BJ (cell line): ENCODE measurements around the gene EHD1. TPM values are rescaled to one million over a fixed set of nuclear protein-coding genes. Genes with fewer than 3 reads are reported as not detected.

Experiments
- CTCF ChIA-PET: fragments of 350-600 bp; formaldehyde crosslinking; extraction: SDS; loops from one replicate; lab custom pipeline; 2021; ENCODE audit warnings: antibody characterized with exemption, inconsistent platforms; lab: Yijun Ruan, JAX
- POLR2A ChIA-PET: fragments of 300-600 bp; sonication (Branson Sonifier 250); formaldehyde crosslinking; extraction: SDS; loops from one replicate; lab custom pipeline; 2021; ENCODE audit warnings: antibody characterized with exemption; lab: Charles Lee
- DNase-seq: peaks from one replicate; pipeline ENCODE4 v3.0.0-alpha.2; 2011; ENCODE audit warnings: low read depth
- H3K27me3 ChIP-seq: 2 replicates; pipeline ENCODE4 v1.6.0; 2011; ENCODE audit warnings: low read length; ENCODE audit not compliant: control insufficient read depth, insufficient read depth
- H3K36me3 ChIP-seq: 2 replicates; pipeline ENCODE4 v1.5.1; 2011; ENCODE audit warnings: low read length; ENCODE audit not compliant: control insufficient read depth, insufficient read depth
- H3K4me3 ChIP-seq: 2 replicates; pipeline ENCODE4 v1.5.1; 2011; ENCODE audit warnings: low read depth, mild to moderate bottlenecking, control low read depth, low read length
- CTCF ChIP-seq: IDR thresholded peaks from 2 replicates; pipeline ENCODE4 v1.5.1; 2011; ENCODE audit warnings: low read depth, mild to moderate bottlenecking, control low read depth, inconsistent platforms, low read length, moderate library complexity; ENCODE audit not compliant: insufficient read depth
- polyA plus RNA-seq: library from polyadenylated mRNA; depleted of rRNA; stranded (reverse); fragments of >200 nt; gene quantifications from 2 replicates; pipeline ENCODE4 v1.2.3, GENCODE V29; 2011

Gene EHD1
- polyA plus RNA-seq, 1 experiment: 191 TPM

GRCh38 chr11:64891880-64892279 is 13.5 kb upstream of the EHD1 start:
- ChIA-PET POLR2A (no interaction called here), CTCF (interaction anchor here (3.0 to 29.7 kb wide), 2 partner anchors 13 to 36 kb away, joined by 8 to 797 read pairs; partner anchors contain the start of gene CDC42BPG)
- no peak for DNase-seq
- H3K27me3 ChIP-seq: no peaks in the 10 kb centered on the region
- H3K36me3 ChIP-seq: peaks cover 7% of the 10 kb centered on the region
- no peak overlapping the region for H3K4me3 ChIP-seq
- no peak for TF ChIP-seq CTCF

GRCh38 chr11:64891215-64891848 is 12.9 kb upstream of the EHD1 start:
- Histone ChIP-seq H3K27me3 (no peaks in the 10 kb centered on the region), H3K4me3 (no peak overlapping the region), H3K36me3 (peaks cover 7% of the 10 kb centered on the region)
- TF ChIP-seq CTCF: no peak
- ChIA-PET POLR2A (no interaction called here), CTCF (interaction anchor here (0.5 to 29.7 kb wide), 5 partner anchors 12 to 203 kb away, joined by 3 to 797 read pairs (median 8); partner anchors contain the start of genes CDC42BPG and EHD1)
- no peak for DNase-seq

- H3K36me3 ChIP-seq: peaks cover 5% of the 10 kb centered on the region
- POLR2A ChIA-PET: no interaction called here
- DNase-seq: no peak
- TF ChIP-seq CTCF: no peak
- CTCF ChIA-PET: interaction anchor here (0.5 to 29.7 kb wide), 7 partner anchors 8 to 202 kb away, joined by 3 to 797 read pairs (median 4); partner anchors contain the start of genes ARL2, CDC42BPG and EHD1
- no peaks in the 10 kb centered on the region for H3K27me3 ChIP-seq
- no peak overlapping the region for H3K4me3 ChIP-seq
Observed at GRCh38 chr11:64890522-64890939, 12.1 kb upstream of the EHD1 start.

GRCh38 chr11:64888729-64889511 is 10.5 kb upstream of the EHD1 start:
- no peak for TF ChIP-seq CTCF
- Histone ChIP-seq H3K4me3 (no peak overlapping the region), H3K36me3 (no peaks in the 10 kb centered on the region), H3K27me3 (no peaks in the 10 kb centered on the region)
- ChIA-PET CTCF (interaction anchor here (1.0 to 29.7 kb wide), 6 partner anchors 11 to 125 kb away, joined by 4 to 797 read pairs (median 14); partner anchors contain the start of genes ARL2, ATG2A, BATF2 and CDC42BPG), POLR2A (no interaction called here)
- DNase-seq: no peak

- CTCF ChIA-PET: interaction anchor here (0.7 to 29.7 kb wide), 11 partner anchors 8 to 125 kb away, joined by 3 to 797 read pairs (median 5); partner anchors contain the start of genes ARL2, ATG2A, BATF2 and CDC42BPG
Observed at GRCh38 chr11:64888406-64888728, 9.9 kb upstream of the EHD1 start.

More at GRCh38 chr11:64888406-64888728, 9.9 kb upstream of the EHD1 start:
- Histone ChIP-seq H3K27me3 (no peaks in the 10 kb centered on the region), H3K36me3 (no peaks in the 10 kb centered on the region), H3K4me3 (no peak overlapping the region)
- no peak for DNase-seq
- POLR2A ChIA-PET: no interaction called here
- no peak for TF ChIP-seq CTCF
